Mucosa of rectum (tissue), 2 donors: ENCODE data around the gene ITGBL1.

Experiments
- H3K27ac ChIP-seq, 2 donors: one replicate each; pipeline ENCODE4 v1.7.0; 2013; ENCODE audit warnings: inconsistent platforms in 2 of 2, low read depth in 2 of 2, low read length in 2 of 2
- H3K27me3 ChIP-seq, 2 donors: one replicate each; pipeline ENCODE4 v1.7.0; 2013; ENCODE audit warnings: low read length in 2 of 2; ENCODE audit not compliant: control insufficient read depth in 2 of 2, insufficient read depth in 2 of 2
- H3K36me3 ChIP-seq, 2 donors: one replicate each; pipeline ENCODE4 v1.7.0; 2013; ENCODE audit warnings: low read length in 2 of 2; ENCODE audit not compliant: control insufficient read depth in 2 of 2, insufficient read depth in 2 of 2
- H3K4me1 ChIP-seq, 2 donors: one replicate each; pipeline ENCODE4 v1.7.0; 2013; ENCODE audit warnings: low read length in 2 of 2, mild to moderate bottlenecking in 1 of 2; ENCODE audit not compliant: control insufficient read depth in 2 of 2, insufficient read depth in 2 of 2
- H3K4me3 ChIP-seq, 2 donors: one replicate each; pipeline ENCODE4 v1.7.0; 2013; ENCODE audit warnings: low read length in 2 of 2
- H3K9ac ChIP-seq, 2 donors: one replicate each; pipeline ENCODE4 v1.7.0; 2013; ENCODE audit warnings: low read length in 2 of 2, low read depth in 1 of 2, mild to moderate bottlenecking in 1 of 2
- H3K9me3 ChIP-seq, 2 donors: one replicate each; pipeline ENCODE4 v1.7.0; 2013; ENCODE audit warnings: low read length in 2 of 2; ENCODE audit not compliant: control insufficient read depth in 2 of 2
- donor health status: healthy.
- donor health status: Normal muscosa, but diverticular disease.

Gene ITGBL1

DNA sequence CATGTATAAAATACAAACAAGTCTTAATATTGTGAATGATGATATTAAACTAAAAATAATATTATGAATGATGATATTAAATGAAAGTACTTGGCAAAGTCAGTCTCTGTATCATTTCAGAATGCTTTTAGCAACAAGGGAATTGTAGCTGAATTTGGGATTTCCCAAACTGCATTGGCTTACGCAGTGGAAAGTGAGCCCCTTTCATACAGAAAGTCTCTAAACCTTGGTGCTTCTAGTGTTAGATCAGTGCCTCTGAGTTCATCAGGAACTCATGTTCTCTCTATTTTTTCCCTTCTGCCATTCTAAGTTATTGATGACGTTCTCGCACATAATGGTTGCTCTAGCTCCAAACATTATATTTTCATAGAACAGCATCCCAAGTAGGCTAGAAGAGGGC is 300.0 kb downstream of the ITGBL1 start:
- H3K9ac ChIP-seq, result no peak overlapping the region
- no peak overlapping the region for H3K4me3 ChIP-seq
- no peaks in the 10 kb centered on the region for H3K9me3 ChIP-seq
- no peaks in the 10 kb centered on the region for H3K36me3 ChIP-seq
- H3K4me1 ChIP-seq, result no peaks in the 10 kb centered on the region
- H3K27ac ChIP-seq, result no peak overlapping the region
- no peaks in the 10 kb centered on the region for H3K27me3 ChIP-seq

DNA sequence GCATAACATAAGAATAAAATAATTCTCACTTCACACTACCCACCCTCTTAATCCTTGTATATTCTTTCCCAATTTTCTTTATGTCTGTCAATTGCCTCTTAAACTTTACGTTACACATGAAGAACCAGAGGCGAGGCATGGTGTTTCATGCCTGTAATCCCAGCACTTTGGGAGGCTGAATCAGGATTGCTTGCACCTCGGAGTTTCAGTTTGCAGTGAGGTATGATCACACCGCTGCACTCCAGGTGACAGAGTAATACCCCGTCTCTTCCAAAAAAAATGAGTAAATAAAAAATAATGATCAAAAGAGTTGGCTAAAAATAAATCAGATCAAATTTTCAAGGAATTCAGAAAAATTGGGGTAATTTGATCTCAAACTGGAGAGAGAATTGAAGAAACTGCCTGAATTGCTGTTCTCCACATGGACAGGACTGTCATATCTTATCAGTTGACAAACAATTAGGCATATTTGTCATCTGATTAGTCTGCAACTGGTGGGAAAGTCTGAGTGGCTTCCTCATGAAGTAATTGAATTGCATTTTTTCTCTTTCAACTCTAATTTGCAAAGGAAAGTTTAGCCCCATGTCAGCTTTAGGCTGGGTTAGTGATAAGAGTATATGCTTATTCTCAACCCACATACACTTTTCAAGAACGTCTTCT is 302.9 kb downstream of the ITGBL1 start:
- no peak overlapping the region for H3K4me3 ChIP-seq
- H3K4me1 ChIP-seq, result no peaks in the 10 kb centered on the region

DNA sequence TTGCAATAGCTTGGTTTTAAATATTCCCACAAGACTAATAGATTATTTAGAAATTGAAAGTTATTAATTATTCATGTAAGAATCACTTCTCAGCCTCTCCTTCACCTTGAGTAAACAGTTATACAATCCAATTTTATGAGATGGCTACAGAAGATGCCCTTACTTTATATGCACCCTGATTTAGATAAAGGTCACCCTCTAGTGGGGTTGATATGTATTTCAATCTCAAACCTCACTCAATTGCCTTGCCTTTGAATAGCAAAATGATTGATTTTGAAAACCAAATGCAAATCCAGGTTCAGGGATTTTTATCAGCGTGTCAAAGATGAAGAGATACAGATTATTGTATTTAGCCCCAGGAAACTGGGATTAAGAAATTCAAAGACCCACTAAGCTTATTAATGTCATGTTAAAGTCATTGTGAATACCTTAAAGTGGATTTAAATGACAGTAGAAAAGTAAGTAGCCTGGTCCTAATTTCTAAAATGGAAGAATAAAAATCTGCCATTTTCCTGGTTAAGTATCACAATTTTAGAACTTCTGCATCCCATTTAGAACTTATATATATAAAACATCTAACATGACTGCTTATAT is 305.1 kb downstream of the ITGBL1 start:
- no peaks in the 10 kb centered on the region for H3K4me1 ChIP-seq
- no peak overlapping the region for H3K9ac ChIP-seq
- no peaks in the 10 kb centered on the region for H3K27me3 ChIP-seq
- no peaks in the 10 kb centered on the region for H3K9me3 ChIP-seq
- no peak overlapping the region for H3K27ac ChIP-seq
- H3K36me3 ChIP-seq, result no peaks in the 10 kb centered on the region
- H3K4me3 ChIP-seq, result no peak overlapping the region

More for the DNA sequence above, 302.9 kb downstream of the ITGBL1 start:
- H3K9ac ChIP-seq, result no peak overlapping the region
- no peak overlapping the region for H3K27ac ChIP-seq
- no peaks in the 10 kb centered on the region for H3K36me3 ChIP-seq
- H3K27me3 ChIP-seq, result no peaks in the 10 kb centered on the region
- H3K9me3 ChIP-seq, result no peaks in the 10 kb centered on the region

DNA sequence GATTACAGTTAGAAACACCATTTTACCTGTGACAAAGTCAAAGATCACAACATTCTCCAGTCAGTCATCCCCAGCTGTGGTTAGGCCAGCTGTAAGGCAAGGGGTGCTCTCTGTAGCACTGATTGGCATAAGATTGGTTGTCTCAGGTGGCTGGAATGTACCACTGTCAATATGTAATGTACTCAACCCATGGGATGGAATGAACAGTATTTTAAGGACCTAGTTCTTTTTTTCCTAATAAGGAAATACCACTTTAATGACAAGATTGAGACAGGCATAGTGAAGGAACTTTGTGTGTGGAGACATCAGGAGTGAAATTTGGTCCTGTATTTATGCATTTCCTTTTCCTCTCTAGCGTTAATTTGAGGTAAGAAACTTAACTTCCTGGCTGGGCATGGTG is 310.7 kb downstream of the ITGBL1 start:
- Histone ChIP-seq H3K9me3 (no peaks in the 10 kb centered on the region), H3K4me3 (no peak overlapping the region), H3K27ac (no peak overlapping the region), H3K4me1 (no peaks in the 10 kb centered on the region), H3K9ac (no peak overlapping the region), H3K27me3 (no peaks in the 10 kb centered on the region), H3K36me3 (no peaks in the 10 kb centered on the region)
